Measurements from ENCODE around the gene MARCKSL1.

The MARCKSL1 gene

GRCh38 chr1:32321712-32322291 is 14.2 kb downstream of the MARCKSL1 start:
- no peak overlapping the region for H3K4me3 ChIP-seq (ENCODE audit: low read depth, low read length)
- in situ Hi-C loops (cut with HindIII; ENCODE audit: low sequenced_read_pairs), result loop anchor here (5.0 kb wide), 1 partner anchor 80 kb away; no protein-coding TSS in a partner anchor
- TF ChIP-seq, protein P1, sequence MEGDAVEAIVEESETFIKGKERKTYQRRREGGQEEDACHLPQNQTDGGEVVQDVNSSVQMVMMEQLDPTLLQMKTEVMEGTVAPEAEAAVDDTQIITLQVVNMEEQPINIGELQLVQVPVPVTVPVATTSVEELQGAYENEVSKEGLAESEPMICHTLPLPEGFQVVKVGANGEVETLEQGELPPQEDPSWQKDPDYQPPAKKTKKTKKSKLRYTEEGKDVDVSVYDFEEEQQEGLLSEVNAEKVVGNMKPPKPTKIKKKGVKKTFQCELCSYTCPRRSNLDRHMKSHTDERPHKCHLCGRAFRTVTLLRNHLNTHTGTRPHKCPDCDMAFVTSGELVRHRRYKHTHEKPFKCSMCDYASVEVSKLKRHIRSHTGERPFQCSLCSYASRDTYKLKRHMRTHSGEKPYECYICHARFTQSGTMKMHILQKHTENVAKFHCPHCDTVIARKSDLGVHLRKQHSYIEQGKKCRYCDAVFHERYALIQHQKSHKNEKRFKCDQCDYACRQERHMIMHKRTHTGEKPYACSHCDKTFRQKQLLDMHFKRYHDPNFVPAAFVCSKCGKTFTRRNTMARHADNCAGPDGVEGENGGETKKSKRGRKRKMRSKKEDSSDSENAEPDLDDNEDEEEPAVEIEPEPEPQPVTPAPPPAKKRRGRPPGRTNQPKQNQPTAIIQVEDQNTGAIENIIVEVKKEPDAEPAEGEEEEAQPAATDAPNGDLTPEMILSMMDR (IDR thresholded peaks at IDR 0.05; ENCODE audit: low read depth, low read length, missing control alignments), result no peak
- DNase-seq (ENCODE audit: low read depth), result no peak

- in situ Hi-C loops (cut with HindIII; ENCODE audit: low sequenced_read_pairs), result no loop called here
- TF ChIP-seq, protein P1 (IDR thresholded peaks at IDR 0.05; ENCODE audit: low read depth, low read length, missing control alignments), result no peak
- no peak for DNase-seq (ENCODE audit: low read depth)
- no peak overlapping the region for H3K4me3 ChIP-seq (ENCODE audit: low read depth, low read length)
Observed at GRCh38 chr1:32318127-32318869, 17.7 kb downstream of the MARCKSL1 start.

DNA sequence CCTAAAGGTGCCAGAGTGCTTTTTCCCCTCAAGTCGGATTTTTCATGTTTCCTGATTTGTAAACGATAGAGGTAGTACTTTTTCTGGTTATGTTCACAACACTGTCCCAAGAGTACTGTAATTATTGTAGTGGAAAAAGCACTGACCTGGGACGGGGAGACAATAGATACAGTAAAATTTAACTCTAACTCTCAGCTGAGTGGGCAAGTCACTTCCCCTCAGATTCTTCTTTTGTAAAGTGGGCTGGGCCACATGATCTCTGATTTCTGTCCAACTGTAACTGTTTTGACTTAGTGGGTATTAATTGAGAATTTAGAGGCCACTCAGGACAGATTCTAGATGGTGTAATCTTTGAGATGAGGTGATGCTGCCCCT is 19.1 kb downstream of the MARCKSL1 start:
- no peak overlapping the region for H3K4me3 ChIP-seq (ENCODE audit: low read depth, low read length)
- in situ Hi-C loops (cut with HindIII; ENCODE audit: low sequenced_read_pairs), result no loop called here
- TF ChIP-seq, protein P1 (IDR thresholded peaks at IDR 0.05; ENCODE audit: low read depth, low read length, missing control alignments), result no peak
- DNase-seq (ENCODE audit: low read depth), result no peak

GRCh38 chr1:32311709-32312393 is 24.2 kb downstream of the MARCKSL1 start:
- in situ Hi-C loops (cut with HindIII; ENCODE audit: low sequenced_read_pairs), result no loop called here
- TF ChIP-seq, protein P1 (IDR thresholded peaks at IDR 0.05; ENCODE audit: low read depth, low read length, missing control alignments), result no peak
- H3K4me3 ChIP-seq (ENCODE audit: low read depth, low read length), result no peak overlapping the region

GRCh38 chr1:32309960-32310359 is 26.1 kb downstream of the MARCKSL1 start:
- TF ChIP-seq, protein P1 (IDR thresholded peaks at IDR 0.05; ENCODE audit: low read depth, low read length, missing control alignments), result no peak
- in situ Hi-C loops (cut with HindIII; ENCODE audit: low sequenced_read_pairs), result no loop called here
- no peak overlapping the region for H3K4me3 ChIP-seq (ENCODE audit: low read depth, low read length)
- DNase-seq (ENCODE audit: low read depth), result no peak

More at GRCh38 chr1:32311709-32312393, 24.2 kb downstream of the MARCKSL1 start:
- DNase-seq (ENCODE audit: low read depth), result no peak

GRCh38 chr1:32307324-32307723 is 28.7 kb downstream of the MARCKSL1 start:
- no peak overlapping the region for H3K4me3 ChIP-seq (ENCODE audit: low read depth, low read length)
- TF ChIP-seq, protein P1 (IDR thresholded peaks at IDR 0.05; ENCODE audit: low read depth, low read length, missing control alignments), result no peak
- DNase-seq (ENCODE audit: low read depth), result no peak
- in situ Hi-C loops (cut with HindIII; ENCODE audit: low sequenced_read_pairs), result no loop called here
